HG03521 (cell line): Measurements from ENCODE around the gene PCMTD2.

Experiments
- ATAC-seq: cut with Tn5 transposase; IDR thresholded peaks from one replicate; pipeline ENCODE4 v1.9.1; 2021; ENCODE audit warnings: mild to moderate bottlenecking, moderate library complexity; ENCODE audit not compliant: unreplicated experiment

Gene PCMTD2

DNA sequence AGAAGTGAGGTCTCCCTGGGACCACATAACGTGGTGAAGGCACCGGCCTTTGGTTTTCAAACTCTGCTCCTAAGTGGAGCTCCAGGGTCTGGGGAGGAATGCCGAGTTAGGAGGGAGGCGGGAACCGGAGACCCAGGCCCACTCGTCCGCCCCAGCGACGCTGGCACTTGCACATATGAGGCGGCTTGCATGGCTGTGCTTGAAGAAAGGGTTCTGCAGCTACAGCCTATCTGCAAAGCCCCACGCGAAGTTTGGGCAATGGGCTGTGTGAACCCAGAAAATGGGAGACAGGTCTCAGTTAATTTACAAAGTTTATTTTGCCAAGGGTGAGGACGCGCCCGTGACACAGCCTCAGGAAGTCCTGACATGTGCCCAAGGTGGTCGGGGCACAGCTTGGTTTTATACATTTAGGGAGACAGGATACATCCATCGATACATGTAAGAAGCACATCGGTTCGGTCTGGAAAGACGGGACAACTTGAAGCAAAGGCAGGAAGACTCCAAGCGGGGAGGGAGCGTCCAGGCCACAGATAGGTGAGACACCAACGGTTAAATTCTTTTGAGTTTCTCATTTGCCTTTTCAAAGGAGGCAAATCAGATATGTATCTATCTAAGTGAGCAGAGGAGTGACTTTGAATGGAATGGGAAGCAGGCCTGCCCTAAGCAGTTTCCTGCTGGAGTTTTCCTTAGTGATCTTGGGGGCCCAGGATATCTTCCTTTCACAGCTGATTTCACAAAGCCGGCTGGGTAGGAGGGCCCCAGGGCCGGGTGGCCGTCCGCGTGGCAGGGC lies 782 bp upstream of the PCMTD2 start:
- ATAC-seq: no peak

DNA sequence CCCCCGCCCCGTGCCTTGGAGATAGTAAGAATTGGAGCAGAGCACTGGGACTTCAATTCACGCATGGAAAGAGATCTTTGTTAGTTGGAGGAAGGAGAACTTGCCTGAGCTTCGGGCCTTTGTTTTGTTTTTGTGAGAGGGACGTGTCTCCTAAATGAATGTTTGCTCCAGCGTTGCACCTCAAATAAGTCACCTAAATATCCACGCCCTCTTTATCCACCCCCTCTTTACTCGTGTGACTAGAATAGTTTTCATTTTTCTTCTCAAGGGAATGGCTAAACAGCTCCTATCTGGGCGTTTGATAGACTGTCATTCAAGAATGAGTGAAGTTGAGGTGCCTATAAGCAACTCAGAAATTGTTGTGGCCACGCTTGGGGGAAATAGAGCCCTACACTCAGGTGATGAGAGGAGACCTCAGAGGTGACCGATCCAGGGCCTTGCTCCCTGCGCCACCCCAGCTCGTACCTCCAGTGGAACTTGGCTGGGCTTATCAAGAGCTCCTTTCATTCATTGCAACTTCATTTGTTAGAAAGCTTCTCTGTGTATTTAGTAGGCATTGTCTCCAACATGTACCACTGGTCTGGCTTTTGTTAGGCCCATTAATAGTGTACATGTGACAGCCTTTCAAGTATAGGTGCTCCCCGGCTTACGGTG lies 861 bp downstream of the PCMTD2 start:
- no peak for ATAC-seq

DNA sequence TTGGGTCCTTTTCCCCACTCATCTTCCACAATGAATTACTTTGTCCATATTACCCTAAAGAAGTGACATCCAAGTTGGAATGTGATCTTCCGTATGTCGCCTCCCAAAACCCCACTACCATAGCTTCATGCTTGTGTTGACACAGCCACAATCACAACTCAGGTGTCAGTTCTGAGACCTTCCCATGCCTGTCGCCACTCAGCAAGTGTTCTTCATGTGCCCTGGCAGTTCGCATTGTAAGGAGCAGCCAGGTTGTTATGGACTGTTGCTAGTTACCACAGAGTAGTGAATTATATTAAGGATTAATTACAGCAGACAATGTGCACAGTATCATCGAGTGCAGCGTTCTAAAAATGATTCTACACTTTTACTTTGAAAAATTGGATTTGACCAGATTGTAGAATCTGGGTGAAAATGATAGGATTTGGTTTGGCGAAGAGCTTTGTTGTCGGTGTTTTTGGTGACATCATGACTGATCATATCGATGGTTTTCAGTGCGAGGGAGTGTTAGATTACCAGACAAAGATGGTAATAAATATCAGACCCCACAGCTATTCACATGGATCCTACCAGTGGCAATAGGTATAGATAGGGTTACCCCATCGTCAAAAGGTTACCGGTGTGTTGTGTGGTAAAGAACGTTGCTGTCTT lies 1.7 kb downstream of the PCMTD2 start:
- no peak for ATAC-seq

DNA sequence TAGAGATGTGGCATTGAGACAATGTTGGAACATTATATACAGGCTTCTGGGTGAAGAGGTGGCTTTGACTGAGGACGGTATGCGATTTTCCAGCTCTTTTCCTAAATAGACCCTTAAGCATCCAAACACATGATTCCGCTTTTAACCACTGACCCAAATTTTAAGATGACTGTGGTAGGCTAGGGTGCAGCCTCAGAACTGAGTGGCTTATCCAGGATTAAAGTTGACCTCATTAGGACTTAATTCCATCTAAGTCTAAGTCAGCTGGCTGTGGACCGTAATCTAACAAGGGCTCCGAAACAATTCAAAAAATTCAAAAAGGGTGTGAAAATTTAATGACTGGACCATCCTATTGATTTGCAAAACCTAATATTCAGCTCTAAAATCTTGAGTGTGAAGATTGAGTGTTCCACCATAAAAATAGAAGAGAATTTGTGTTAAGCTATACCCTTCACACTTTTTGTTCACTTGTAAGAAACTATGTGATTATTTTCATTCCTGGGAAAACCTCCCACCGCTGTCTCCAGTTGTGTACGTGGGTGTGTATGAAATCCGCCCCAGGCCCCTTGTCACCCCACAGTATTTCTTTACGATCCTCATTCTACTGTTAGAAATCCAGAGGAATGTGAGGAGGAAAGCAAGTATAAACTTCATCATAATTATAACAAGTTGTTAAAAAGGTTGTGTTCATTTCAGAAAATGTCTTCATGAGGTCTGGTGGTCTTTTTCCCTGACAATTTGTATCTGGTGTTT lies 2.7 kb downstream of the PCMTD2 start:
- no peak for ATAC-seq

DNA sequence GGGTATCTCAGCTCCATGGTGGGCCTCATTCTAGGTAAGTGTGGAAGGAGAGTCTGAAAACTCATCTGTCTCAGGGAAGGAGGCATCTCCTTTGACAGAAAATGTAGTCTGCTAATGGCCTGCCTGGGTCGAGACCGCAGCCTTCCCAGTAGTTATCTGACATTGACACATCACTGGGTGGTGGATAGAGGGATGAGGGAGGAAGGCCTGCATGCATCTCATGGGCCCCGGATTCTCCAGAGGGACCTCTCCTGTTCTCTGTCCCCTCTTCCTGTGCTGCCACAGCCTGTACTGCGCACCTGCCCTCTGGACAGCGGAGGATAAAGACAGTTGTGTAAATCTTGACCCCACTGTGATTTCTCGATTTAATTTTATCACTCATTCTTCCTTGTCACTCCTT lies 4.7 kb downstream of the PCMTD2 start:
- no peak for ATAC-seq

DNA sequence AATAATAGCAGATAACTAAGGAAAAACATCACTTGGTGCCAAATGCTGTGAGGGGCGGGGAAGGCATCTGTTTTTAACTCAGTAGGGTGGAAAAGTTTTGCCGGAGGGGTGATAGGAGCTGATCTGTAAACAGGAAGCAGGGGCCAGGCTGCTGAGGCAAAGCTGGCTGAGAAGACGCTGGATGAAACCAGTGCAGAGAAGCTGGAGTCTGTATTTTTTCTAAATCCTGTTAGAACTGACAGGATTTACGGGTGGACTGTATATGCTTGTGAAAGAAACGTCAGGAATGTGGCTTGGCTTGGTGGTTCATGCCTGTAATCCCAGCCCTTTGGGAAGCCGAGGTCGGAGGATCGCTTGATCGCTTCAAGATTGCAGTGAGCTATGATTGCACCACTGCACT lies 5.6 kb downstream of the PCMTD2 start:
- ATAC-seq: no peak

DNA sequence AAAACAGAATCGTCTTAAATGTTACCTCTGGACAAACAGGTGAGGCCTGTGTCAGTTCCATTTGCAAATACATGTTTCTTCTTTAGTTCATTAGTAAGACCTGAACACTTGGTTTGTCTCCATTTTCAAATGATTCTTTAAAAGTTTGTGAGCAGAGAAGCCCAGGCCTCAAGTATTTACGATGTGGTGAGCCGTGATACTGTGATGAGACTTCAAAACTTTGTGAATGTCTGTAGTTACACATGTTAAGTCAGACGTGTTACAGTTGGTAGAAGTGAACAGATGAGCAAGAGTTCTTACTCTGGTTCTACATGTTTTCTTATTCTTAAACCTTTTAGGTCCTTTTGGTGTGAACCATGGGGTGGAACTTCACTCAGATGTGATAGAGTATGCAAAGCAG lies 8.5 kb downstream of the PCMTD2 start:
- ATAC-seq: no peak

DNA sequence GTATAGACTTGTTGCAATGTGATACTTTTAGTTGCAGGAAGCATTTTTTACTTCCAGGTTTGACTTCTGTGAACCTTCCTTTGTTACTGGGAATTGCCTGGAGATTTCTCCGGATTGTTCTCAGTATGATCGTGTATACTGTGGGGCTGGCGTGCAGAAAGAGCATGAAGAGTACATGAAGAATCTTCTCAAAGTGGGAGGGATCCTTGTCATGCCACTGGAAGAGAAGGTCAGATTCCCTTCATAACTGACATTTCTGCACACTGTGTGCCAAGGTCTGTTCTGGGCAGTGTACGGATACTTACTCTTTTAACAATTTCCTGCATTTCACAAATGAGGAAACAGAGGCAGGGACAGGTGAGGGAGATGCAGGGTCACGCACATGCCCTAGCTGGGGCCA lies 9.7 kb downstream of the PCMTD2 start:
- no peak for ATAC-seq

DNA sequence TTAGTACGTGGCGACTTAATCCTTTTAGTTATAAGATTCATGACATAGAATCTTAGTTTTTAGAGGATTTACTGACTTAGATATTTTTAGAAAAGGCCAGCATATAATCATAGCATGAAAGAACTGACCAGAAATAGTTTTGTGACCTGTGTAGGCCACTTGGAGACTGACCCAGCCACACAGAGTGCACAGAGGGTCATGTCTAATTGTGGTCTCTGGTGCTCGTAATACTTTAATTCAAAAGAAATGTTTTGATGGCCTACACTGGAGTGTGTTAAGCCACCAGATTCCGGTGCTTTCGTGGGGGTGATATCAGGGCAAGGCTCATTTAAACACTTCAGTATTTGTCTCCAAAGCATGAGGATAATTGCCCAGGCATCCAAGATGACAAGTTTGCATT lies 11.4 kb downstream of the PCMTD2 start:
- ATAC-seq: no peak

DNA sequence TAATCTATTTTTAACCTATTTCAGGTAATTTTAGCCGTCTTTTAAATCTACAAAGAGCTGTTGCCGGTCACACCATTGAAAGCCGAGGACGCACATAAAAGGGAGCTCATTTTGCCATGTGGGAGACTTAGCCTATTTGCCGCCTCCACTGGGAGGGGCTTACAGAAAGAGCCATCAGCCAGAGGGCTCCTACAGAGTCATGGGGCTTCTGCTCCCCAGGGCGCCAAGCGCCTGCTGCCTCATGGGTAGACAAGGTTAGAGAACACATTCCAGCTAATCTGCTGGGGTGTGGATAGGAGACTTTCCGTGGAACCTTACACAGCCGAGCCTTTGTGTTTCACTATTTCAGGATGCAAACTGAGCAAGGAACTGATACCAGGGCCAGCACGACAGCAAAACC lies 12.6 kb downstream of the PCMTD2 start:
- no peak for ATAC-seq

DNA sequence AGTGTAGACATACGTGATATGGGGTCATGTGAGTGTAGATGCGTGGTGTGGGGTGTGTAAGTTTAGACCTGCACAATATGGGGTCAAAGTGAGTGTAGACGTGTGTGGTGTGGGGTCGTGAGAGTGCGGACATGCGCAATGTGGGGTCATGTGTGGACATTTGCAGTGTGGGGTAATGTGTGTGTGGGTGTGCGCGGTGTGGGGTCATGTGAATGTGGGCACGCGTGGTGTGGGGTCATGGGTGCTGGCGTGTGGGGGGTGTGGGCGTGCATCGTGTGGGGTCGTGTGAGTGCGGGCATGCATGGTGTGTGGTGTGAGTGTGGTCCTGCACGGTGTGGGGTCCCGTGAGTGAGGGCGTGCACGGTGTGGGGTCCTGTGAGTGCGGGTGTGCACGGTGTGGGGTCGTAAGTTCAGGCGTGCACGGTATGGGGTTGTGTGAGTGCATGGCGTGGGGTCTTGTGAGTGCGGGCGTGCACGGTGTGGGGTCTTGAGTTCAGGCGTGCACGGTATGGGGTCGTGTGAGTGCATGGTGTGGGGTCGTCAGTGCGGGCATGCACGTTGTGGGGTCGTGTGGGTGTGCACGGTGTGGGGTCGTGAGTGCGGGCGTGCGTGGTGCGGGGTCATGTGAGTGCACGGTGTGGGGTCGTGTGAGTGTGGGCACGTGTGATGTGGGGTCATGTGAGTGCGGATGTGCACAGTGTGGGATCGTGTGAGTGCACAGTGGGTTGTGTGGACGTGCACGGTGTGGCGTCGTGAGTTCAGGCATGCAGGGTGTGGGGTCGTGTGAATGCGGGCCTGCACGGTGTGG lies 14.3 kb downstream of the PCMTD2 start:
- no peak for ATAC-seq

DNA sequence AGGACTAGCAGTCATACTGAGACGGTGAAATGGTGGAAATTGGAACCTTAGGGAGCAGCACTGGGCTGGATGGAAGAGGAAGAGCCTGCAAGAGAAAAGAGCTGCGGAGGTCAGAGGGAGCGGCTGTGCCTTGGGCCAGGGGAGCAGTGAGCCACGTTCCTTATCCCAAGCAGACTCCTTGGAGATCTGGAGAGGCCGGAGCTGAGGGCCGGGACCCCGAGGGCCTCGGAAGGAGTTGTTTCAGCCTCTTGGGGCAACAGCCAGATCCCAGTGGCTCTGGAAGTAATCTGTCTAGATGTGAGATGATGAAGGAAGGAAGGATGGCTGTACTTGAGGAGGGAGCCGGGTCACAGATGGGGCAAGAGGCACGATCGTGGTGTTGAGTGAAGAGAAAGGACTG lies 16.1 kb downstream of the PCMTD2 start:
- no peak for ATAC-seq

DNA sequence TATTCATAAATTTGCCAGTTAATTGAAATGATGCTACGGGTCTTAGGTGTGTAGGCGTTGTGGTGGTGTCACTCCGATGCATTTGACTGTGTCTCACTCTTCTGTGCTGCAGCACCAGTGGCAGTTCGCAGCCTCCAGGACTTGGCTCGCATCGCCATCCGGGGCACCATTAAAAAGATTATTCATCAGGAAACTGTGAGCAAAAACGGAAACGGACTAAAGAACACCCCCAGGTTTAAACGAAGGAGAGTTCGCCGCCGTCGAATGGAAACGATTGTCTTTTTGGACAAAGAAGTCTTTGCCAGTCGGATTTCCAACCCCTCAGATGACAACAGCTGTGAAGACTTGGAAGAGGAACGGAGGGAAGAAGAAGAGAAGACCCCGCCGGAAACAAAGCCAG lies 17.6 kb downstream of the PCMTD2 start:
- ATAC-seq: no peak

DNA sequence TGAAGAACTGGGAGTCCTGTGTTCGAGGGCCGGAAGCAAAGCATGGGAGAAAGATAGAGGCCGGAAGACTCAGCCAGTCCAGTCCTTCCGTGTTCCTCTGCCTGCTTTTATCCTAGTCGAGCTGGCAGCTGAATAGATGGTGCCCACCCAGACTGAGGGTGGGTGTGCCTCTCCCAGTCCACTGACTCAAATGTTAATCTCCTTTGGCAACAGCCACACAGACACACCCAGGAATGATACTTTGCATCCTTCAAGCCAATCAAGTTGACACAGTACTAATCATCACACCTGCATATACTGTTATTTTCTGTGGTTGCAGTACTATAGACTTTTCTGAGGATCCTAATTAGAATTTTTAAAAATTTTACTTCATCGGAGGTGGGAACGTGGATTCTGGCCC lies 21.3 kb downstream of the PCMTD2 start:
- no peak for ATAC-seq

DNA sequence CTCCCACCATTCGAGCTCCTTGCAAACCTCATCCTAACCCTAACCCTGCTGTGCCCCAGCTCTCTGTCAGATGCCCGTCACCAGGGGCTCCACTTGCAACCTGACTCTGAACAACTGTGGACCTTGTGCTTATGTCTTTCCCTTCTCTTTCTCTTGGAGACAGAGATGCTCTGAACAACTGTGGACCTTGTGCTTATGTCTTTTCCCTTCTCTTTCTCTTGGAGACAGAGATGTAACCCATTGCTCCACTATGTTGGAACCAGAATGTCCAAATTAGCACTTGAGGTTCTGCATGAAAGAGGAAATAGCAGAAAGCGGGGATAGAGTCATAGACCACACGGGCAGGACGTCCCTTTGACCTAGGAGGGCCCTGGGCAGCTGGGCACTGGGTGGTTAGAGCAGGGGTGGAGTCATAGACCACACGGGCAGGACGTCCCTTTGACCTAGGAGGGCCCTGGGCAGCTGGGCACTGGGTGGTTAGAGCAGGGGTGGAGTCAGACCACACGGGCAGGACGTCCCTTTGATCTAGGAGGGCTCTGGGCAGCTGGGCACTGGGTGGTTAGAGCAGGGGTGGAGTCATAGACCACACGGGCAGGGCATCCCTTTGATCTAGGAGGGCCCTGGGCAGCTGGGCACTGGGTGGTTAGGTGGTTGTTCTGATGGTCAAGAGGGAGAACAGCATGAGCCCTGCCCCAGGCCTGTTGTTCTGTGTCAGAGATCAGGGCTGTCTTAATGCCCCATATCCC lies 22.2 kb downstream of the PCMTD2 start:
- no peak for ATAC-seq

DNA sequence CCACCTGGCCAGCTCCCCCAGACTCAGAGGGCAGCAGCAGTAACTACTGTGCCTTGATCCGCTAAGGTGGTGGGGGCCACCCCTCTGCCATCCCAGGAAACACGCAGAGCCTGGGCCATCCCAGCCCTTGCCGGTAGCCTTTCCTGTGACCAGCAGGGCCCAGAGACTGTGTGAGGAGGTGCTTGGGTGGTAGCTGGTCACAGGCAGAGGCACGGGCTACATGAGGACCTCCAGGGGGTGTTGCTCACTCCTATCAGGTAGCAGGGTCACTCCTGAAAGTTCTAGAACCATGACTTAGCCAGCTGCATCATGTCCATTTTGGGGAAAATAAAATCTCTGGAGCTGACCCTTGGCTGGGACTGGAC lies 22.8 kb downstream of the PCMTD2 start:
- ATAC-seq: no peak

DNA sequence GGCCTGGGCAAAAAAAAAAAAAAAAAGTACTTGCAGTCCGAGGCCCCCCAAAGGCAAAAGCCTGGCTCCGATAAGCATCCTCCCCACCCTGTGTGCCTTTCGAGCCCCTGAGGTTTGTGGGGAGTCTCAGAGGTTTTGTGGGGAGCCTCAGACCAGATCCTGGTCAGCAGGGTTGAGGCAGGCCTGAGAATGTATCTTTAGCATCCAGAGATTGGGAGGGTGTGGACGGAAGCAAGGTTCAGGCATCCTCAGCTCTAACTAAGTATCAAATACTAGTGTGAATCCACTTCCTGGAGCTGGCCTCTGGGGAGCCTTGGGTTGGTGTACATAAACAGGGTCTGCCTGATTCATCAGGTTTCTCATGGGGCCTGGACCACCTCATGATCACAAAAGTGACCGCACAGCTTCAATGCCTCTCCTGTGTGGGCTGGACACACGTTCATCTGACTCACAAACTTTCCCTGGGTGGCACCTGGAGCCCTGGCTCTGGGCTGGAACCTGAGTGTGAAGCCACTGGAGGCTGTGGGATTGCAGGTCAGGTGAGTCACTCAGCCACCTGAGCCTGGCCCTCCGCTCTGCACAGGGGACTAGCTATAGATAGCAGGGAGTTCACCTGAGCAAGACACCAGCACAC lies 24.4 kb downstream of the PCMTD2 start:
- no peak for ATAC-seq

DNA sequence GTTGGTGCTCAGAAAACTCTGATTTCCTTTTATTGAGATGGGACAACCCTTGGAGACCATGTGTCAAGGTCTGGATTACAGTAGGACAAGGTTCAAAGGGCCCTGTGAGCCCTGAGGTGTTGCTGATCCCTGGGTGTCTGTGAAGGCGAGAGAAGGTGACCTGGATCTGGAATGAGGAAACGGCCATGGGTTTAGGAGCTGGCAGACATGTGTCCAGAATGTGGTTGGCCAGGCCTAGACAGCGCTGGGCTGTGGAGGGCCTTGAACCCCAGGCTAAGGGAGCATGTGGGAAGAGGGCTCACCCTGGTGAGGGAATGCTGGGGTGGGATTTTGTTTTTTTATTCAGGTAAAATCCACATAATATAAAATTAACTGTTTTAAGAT lies 24.9 kb downstream of the PCMTD2 start:
- ATAC-seq: no peak

DNA sequence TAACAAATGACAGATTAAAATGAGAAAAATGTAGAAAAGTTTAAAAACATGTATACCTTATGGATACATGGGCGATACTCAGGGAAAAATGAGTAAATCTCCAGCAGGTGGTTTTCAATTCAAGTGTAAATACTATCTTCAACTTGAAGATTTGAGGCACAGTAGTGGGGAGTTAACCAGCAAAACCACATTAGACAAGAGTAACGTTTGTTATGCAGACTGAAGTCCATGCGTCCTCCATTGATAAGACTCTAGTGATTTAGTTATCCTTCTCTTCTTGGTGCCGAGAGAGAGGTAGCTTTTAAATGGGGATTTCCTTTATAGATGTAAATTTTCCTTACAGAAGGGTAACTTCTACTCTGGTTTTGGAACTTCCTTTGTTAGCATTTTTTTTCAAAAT lies 28.1 kb downstream of the PCMTD2 start:
- no peak for ATAC-seq
